HG02943 (cell line): Measurements from ENCODE around the gene KCNJ5.

Experiments
- ATAC-seq: cut with Tn5 transposase; IDR thresholded peaks from one replicate; pipeline ENCODE4 v1.9.1; 2021; ENCODE audit warnings: mild to moderate bottlenecking, low read depth, moderate library complexity; ENCODE audit not compliant: unreplicated experiment

KCNJ5 gene

DNA sequence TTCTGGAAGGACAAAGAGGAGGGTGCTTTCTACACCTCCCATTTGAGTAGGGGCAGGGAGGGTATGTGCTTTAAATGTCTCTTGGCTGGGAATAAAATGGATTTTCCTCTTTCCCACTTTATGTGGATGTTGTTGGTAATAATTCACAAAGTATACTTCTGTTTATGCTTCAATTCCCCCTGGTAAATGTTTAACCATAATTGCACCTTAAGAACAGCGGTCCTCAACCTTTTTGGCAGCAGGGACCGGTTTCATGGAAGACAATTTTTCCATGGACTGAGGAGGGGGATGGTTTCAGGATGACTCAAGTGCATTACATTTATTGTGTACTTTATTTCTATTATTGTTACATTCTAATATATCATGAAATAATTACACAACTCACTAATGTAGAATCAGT lies 55.5 kb downstream of the KCNJ5 start:
- ATAC-seq, result no peak

DNA sequence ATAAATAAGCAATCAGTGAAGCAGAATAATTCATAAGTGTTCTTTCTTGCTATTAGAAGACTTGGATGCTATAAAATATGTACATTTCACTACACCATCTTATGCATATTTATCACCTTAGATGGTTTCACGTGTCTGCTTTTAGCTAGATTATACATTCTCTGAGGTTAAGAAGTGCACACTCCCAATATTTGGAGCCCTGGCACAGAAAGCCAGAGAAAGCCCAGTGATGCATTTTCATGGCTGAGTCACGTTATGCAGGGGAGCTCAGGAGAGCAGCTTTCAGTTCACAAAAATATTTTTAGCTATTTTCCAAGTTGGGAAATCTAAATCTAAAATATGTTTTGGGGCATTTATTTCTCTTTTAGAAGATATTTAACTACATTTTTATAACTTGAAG lies 56.6 kb downstream of the KCNJ5 start:
- ATAC-seq, result no peak

DNA sequence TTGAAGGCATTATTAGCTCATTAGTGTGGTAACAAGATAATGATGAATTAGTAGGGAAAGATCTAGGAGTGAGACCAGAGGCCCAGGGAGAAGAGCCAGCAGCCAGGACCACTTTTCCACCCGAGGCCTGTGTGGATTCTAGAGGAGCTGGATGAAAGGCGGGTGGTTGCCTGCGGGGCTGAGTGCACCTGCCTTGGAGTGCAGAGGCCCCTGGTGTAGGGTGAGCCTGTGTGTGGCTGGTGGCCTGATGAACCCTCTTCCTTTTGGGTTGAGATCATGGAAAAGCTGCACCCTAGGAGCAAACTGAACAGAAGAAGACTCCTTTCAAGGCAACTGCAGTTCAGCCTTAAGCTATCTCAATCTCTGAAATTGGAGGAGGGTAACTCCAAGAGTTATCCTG lies 57.4 kb downstream of the KCNJ5 start:
- ATAC-seq, result no peak

DNA sequence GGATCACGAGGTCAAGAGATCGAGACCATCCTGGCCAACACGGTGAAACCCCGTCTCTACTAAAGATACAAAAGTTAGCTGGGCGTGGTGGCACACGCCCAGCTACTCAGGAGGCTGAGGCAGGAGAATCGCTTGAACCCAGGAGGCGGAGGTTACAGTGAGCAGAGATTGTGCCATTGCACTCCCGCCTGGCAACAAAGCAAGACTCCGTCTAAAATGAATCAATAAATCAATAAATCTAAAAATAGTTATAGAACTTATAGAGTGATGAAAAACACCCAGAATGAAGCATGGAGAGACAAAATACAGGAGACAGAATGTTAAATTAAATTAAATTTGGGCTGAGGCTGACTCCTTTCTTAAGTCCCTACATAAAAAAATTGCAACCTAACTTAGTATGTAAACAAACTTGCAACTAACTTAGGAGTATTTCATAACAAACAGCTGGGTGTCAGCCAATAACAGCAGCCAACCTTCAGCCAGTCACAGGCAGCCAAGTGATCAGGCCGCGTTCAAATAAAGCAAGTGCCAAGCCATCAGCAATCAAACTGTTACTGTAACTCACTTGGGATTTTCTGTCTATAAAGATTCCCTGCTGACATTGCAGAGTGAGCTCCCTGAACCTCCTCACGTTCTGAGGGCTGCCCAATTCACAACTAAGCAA lies 58.8 kb downstream of the KCNJ5 start:
- ATAC-seq, result no peak

DNA sequence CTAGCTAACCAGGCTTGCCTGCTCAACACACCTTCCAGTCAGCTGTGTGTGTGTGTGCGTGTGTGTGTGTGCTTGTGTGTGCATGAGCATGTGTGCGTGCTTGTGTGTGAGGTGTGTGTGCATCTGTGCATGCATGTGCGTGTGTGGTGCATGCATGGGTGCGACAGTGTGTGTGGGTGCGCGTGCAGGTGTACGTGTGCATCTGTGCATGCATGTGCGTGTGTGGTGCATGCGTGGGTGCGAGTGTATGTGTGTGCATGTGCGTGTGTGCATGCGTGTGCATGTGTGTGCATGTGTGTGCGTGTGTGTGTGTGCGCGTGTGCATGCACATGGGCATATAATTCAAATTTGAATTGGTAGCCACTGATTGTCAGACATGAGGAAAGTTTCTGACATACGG lies 62.0 kb downstream of the KCNJ5 start:
- ATAC-seq, result no peak

DNA sequence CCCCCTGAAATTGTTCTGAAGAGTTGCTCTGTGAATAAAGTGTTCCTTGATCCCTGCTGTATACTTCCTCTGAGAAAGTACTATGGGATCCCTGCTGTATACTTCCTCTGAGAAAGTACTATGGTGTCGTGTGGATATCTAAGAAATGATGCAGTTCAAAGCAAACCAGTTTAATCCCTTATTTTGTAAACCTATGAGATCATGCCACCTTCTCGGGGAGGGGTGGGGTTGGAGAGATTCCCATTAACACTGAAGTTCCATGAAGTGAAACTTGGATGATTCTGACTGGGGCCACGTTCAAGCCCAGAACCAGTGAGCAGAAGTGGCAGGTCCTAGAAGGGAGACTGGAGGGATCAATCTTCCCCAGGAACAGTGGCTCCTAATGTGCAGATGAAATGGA lies 64.5 kb downstream of the KCNJ5 start:
- ATAC-seq, result no peak

DNA sequence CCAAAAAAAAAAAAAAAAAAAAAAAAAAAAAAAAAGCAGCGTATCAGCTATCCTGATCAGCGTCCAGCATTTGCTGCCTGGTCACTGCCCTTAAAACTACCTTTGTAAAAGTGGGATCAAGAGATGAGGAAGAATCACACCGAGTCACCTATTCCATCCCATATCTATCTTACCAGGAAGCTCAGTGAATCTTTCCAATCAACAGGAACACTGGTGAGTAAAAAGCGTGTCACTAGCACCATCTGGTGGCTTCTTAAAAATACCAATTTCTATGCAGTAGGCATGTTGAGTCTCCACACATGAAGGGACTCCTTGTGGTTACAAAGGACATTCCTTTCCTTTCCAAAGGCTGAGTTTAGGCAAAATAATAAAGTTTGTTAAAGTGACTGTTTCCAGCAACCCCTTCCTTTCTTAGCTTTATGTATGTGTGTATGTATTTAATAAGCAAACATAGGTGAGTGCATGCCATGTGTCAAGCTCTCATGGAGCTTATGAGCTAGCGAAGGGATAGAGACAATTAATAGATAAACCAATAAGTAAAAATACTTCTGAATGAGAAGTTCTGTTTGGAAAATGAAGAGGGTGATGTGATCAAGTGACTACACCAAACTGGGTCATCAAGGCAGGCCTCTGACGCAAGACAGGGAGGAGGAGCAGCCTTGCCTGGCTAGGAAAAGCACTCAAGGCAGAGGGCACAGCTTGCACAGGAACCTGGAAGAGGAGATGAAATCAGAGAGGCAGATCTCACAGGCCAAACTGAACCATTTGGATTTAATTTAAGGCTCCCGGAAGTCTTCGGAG lies 65.4 kb downstream of the KCNJ5 start:
- ATAC-seq, result no peak

DNA sequence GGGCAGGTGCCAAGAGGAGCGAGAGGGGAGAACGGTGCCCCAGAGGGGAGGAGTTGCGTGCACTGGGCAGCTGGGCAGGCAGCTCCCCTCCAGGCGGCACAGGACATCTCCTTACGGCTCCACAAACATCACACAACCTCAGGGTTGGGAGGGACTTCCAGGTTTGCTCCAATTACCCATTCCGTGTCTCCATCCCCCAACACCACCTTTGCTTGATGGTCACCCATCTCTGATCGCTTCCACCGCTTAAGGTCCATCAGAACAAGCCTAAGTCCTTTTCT lies 66.0 kb downstream of the KCNJ5 start:
- no peak for ATAC-seq

DNA sequence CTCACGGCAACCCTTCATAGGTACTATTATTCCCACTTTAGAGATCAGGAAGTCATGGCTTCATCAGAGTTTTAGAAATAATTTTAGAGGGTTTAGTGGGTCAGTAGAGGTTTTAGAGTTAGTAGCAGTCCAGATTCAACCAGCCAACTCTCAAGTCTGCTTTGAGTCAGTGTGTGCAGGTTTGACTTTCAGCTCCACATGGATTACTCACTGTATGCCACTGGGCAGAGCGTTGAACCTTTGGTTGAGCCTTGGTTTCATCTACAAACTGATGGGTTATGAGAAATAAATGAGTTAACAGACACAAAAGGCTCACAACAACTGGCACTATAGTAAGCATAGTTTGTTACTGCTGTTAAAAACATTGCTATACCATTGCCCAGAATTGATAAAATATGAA lies 70.5 kb downstream of the KCNJ5 start:
- no peak for ATAC-seq

DNA sequence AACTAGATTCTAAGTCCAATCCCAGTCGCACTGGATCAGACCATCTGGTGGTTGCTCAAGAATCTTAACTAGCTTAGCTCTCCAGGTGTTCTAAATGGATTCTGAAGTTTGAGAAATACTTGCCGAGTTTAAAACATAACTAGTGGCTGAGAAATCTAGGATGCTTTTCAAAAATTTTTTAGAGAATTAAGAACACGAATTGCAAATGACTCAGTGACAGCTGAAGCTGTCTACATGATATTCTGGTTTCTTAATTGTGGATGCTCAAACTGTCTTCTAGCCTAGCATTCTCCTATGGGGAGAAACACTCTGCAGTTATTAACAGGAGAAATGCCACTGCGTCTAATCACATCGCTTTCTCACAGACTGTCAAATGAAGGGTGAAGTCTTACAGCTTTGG lies 71.7 kb downstream of the KCNJ5 start:
- no peak for ATAC-seq

DNA sequence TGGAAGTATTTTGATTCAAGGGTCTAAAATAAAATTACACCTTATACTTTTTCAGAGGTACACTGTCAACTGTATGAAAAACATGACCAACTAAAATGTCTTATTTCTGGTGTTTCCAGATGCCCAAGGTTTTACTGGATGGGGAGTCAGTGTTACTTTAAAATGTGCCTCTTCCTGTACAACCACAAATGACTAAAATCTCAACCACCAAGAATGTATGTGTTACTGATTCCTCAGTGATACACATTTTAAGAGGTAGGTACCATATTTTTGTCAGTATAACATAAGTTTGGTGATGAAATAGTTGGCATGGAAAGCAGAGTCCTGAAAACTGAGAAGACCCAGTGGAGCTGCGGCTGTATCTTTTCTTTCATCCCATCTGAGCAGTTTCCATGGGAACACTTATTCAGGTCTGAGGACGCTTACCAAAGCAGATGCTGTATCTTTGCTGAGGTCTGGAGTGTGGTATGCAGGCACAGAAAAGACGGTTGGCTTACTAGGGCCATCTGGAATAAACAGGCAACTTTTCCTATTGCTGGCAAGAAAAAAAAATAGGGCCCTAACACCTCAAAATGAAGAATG lies 72.7 kb downstream of the KCNJ5 start:
- ATAC-seq, result no peak

DNA sequence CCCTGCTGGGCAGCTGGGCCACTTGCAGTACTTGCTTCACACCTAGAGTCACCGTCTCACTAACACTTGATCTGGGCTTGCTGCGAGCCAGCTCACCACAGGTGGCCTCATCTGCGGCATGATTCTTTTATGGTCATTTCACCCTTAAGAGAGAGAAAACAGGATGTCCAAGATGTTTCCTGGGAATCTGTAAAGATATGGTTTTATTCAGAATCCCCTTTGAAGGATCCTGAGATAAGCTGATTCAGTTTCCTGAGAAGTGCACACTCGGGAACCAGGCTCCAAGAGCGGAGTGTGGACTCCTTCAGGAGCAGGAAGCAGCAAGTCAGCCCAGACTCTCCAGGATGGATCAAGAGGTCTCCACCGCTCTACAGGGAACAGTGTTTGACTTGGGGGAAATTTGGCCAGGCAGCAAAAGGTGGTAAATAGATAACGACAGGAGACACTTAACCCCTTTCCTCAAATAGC lies 73.3 kb downstream of the KCNJ5 start:
- ATAC-seq, result no peak

DNA sequence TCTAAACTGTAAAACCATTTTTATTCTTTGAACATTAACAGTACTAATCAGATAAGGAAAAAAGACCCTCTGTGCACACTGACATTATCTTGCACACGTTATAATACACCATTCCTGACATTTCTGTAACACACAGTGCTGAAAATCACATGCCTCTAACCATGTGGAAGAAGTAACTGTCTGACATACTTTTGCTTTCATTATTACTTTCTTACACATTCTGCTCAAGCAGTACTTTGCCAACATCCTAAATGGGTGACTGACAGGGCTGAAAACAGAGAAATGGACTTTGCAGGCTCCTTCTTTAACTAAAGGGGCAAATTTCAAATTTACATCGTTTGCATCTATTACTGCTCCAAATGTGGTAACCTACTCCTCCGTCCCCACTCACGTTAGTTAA lies 74.3 kb downstream of the KCNJ5 start:
- ATAC-seq, result peak; percentile 96

DNA sequence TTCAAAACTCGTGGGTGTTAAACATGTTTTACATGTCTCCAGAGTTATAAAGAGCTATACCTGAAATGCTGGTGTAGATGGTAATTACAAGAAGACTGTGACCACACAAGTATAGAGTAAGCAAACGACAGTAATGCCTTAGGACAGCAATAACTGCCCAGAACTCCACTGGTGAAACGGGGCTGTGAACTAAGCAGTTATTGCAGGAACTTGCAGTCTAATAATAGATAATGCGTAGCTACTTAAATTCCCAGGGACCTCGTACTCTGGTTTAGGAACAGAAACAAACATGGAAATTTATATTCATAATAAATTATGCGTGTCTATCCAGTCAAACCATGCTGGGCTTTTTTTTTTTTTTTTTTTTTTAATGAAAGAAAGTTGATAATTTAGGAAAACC lies 76.4 kb downstream of the KCNJ5 start:
- no peak for ATAC-seq

DNA sequence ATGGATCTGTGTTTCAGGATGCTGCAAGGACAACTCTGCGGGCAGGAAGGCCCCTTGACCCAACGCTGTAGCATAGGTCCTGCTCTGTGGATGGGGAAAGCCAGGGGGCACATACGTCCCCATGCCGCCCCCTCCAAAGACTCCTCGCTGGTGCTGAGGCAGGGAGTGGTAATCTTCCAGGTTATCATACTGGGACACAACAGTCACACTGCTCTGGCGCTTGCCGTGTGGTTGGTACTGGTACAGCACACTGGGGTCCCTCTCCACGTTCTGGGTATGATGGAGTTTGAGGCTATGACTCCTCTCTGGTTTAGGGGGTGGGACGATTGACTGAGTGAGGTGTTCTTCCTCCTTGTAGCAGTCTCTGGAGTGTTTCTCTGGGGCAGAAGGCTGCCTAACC lies 77.8 kb downstream of the KCNJ5 start:
- no peak for ATAC-seq
